HG03135 (cell line): Measurements from ENCODE around the gene MCTP2.

Experiments used
- ATAC-seq: cut with Tn5 transposase; IDR thresholded peaks from one replicate; pipeline ENCODE4 v1.9.1; 2021; ENCODE audit warnings: mild to moderate bottlenecking, moderate library complexity; ENCODE audit not compliant: unreplicated experiment

Gene MCTP2

DNA sequence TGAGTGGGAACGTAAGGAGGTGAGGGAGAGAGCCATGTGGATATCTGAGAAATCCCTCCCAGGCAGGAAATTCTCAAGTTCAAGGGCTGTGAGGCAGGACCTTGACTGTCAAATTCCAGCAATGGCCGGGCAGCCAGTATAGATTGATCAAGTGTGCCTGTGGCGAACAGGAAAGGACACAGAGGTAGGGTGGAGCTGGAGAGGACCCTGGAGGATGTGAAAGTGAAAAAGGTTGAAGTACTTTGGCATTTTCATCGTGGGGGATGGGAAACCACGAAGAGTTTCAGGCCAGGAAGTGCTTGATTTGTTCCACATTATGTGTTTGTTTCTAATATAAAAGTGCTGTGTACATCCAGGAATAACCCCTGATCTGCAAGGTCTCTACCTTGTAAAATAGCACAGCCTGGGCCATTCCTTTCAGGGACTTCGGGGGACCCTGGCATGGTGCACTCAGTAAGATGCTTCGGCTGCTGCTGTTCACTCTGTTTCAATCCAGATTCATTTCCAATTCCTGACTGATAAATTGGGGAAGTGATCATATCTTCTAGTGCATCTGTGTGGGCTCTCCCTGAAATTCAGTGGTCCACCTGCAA, 156.6 kb downstream of the MCTP2 start:
- ATAC-seq = no peak

DNA sequence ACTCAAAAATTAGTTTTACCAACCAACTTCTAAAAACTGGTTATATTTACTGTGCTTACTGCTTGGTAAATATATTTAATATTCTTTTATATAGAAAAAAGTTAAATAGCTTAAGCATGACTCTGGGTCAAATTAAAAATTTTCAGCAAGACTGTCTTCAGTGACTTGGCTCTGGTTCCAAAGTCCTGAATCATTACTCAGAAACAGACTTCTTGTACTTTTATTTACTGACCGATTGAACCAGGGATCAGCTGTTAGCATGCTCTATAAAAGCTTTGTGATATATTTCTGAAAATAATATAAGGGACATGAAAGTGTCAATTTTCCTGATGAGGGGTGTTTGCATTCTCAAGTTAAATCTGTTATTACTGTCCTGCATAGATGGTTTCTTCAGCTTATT, 164.3 kb downstream of the MCTP2 start:
- no peak for ATAC-seq

DNA sequence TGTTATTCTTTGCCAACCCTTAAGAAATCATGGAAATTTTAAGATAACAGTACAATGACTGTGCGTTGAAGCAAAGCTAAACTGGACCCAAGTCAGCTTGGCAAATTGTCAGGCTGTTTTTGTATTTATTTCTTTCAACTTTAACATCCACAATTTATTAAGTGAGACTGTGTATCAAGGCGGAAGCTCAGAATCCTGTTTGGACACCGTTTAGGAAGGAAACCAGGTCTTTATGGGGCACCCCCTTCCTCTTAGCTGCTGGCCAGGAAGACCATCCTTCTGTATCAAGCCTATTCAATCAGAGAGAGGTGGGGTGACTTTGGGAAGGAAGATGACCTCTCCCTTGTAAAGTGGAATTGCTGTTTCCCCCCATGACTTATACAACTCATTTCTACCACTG, 166.0 kb downstream of the MCTP2 start:
- no peak for ATAC-seq

DNA sequence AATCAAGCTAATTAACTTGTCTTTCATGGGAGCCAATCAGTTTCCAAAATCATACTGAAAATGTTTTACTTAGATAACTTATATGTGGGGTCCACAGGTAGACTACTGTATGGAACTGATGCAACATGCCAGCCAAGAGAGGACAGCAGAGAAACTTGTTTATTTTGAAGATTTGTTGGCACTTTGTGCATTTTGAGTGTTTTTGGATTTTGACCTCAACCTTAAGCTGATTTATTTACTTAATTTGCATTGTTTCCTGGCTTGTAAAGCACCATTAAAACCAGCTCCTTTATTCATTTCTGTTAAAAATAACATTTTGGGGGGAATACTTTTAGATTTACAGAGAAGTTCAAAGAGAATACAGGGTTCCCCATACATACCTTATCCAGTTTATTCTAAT, 166.6 kb downstream of the MCTP2 start:
- no peak for ATAC-seq

DNA sequence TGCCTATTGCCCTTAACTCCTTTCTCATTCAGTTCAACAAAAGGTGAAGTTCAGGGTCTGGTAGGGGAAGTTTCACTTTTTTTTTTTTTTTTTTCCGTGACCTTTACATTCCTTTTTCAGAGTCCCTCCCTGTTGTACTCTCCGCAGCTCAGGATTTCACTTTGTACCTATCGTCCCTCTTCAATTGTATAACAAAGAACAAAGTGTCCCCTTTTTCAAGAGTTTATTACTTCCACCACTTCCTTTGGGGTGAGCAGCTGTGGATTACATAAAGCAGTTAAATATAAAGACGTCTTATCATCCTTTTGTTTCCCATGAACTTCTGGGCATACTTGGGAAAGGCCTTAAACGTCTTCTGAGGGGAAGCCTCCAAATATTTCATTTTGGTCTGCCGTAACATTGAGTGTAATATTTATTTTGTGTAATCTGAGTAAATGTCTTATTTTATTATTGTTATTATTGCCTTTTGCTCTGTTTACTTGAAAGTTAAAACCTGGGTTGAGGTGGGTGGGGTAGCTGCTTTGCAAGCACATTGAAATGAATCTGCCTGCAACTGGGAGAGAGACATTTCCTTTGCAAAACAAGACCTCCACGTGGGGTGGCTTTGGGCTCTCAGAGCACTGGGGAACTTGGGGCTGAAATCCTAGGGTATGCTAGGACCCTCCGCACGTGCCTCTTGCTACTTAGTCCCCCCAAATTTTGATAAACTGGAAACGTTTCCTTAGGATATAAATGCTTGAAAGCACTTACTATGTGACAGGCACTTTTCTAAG, 169.4 kb downstream of the MCTP2 start:
- ATAC-seq = no peak

DNA sequence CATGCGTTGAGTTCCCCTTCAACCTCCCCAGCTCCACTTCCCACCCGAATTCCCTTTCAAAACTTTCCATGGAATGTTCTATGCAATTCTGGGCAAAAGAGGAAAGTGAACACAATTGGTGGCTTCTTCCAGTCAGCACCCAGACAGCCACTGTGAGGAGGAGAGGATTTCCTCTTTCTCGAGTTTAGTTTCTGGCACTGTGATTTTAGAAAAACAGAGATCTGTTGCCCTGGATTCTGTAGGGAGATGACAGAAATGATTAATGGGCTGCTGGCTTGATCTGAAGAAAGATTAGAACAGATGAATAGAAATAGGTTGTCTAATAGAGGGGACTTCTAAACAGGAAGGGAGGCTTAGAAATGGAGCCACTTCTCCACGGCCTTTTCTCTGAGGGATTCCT, 172.0 kb downstream of the MCTP2 start:
- no peak for ATAC-seq

DNA sequence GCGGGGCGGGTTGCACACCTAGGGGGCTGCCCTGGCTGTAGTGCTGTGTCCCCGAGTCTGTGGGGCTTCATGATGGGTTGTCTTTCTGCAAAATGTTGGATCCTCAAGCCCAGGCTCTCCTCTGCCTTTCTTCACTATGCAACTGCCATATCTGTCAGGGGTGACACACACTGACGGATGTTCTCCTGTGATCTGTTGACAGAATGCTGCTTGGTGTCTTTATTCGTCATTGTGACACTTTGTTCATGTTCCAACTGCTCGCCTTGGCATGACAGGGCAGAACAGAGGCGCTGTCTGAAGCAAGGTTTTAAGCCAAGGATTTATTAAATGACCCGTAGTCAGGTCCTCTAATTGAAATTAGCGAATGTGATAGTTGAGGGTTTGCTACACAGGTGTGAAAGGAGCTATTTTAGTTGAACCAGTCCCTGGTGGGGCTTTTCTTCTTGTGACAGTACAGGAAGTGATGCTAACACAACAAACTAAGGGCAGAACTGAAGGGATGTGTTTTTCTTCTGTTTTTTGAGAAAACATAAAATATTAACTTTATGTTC, 173.4 kb downstream of the MCTP2 start:
- ATAC-seq = no peak

DNA sequence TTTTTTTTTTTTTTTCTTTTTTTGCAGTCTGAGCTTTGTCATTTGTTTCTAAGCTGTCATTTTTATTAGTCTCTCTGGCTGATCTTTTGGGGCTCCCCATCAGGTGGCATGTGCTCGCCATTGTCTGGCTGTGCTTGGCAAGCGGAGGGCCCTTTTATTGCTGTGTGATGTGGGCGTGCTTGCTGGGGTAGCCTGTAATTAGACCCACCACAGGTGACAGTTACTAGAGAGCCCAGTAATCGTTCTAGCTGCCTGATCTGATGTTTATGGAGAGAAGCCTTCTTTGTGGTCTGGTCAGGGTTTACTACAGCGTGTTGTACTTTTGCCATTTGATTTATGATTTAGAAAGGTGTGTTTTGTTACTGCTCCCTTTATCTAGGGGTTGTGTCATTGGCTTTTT, 179.9 kb downstream of the MCTP2 start:
- ATAC-seq = no peak

DNA sequence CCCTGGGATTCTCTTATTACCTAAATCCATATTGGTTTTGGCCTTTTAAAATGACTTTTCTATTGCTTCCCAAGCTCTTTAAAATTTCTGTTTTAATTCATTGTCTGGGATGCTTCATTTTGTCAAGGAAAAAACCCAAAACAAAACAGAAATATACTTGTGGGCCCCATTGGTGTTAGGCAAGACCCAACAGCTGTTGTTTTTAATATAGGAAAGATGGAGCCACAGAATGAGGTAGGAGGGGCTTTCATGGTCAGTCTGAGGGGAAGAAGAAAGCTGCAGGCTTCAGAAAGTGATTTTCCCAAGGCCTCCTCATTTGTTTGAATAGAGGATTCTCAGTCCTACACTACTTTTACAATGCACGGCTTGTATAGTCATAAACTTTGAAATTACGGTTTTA, 180.5 kb downstream of the MCTP2 start:
- no peak for ATAC-seq

DNA sequence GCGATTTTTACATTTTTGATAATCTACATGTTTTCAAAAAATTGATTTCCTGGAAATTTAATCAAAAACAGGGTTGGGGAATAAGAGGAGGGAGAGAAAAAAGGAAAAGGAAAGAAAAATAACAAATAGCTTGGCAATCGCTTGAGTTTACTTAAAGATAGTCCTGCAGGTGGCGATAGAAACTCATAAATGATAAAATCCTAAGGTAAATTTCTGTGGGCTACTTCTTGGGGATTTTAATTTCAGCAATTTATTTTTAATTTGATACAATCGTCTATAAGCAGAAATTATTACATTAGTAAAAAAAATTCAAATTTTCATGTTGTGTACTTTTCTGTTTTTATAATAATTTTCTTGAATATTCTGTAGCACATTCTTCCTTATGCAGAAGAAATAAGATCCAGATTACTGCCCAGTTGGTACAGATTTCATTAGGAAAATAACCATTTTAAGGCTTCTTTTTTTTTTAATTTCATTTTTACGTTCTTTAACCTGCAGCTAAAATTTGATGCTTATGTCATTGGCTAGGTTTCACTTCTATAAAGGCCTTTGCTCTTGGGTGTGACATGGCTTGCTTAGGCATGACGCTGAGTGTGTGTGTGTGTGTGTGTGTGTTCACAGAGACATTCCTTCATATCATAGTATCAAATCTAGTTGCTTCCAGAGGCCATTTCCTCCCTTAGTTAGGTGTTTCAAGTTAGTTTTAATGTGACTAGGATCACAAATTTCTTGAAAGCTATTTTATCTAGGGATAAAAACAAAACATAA, 181.8 kb downstream of the MCTP2 start:
- peak; percentile 66 for ATAC-seq

DNA sequence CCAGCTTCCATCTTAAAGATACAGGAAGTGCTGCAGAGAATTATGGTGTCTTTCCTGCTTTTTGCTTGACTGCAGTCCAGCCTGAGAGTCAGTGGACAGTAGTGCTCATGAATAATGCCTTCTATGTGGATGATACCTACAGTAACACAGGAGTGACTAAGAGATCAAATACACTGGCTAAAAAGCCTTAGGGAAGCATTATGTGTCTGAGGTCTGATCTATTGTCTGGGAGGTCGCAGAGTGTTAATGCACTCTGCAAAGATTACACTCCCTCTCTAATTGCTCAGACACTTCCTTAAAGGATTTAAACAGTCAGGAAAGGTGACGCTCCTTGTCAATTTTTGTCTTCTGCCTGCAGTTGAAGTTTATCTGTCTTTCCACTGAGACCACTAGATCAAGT, 183.6 kb downstream of the MCTP2 start:
- no peak for ATAC-seq

DNA sequence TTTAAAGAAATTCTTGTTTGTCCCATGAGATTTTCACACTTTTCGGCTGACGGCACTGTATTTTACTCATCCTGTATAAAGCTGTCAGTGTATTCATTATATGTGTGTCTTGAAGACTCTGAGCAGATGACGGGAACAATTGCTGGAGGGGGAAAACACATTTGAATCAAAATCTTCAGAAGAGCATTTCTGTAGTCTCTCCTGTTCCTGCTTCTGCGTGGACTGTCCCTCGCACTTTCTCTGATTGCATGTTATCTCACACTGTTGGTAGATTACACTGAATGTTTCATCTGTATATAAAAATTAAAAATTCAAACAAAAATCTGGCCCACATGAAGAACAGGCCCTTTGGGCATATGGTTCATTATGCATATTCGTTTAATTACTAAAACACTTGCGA, 184.9 kb downstream of the MCTP2 start:
- no peak for ATAC-seq

DNA sequence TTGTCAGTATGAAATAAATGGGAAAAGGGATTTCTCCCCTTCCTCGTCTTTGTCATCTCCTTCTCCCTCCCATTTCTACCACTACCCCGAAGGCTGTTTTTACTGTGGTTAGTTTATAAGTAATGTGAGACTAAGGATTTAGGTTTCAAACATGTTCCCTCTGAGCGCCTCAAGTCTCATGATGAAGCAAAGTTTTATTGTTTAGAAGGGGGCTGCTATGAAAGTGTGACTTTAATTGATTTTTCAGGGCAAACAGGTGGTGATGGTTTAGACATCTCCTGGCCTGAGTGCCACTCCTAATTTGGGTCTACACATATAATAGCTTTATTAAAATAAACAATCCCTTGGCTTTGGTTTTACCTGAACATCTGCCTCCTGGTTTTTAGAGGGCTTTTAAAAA, 185.5 kb downstream of the MCTP2 start:
- ATAC-seq = no peak

DNA sequence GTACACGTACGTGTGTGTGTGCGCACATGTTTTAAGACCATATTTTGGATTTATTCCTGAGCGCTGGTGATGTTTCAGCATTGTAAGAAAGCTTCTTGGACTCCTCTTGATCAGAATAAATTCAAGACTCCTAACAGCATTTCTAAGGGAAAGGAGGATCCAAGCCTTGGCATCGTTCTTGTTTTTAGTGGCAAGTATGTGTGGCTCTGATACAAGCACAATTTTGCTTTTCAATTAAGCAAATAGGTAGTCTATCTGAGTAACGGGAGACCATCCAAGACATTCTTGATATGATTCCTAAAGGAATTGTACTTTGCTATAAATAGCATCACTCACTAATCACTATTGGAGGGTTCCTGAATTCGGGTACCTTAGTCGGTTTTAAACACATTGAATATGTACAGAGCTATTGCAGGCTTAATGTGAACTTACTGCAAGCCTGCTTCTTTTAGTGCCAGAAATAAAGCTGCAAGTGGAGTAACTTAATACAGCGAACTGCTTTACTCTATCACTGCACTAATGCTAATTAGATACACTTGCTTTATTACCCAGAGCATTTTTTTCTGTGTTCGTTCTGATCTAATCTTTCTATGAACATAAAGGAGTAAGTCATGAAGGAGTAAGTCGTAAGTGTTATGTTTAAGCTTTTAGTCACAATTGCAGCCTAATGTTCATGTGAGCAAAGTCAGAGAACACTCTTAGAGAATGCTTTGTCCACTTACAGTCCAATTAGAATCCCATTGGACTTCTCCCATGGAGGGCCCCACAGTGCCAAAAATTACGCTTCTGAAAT, 186.3 kb downstream of the MCTP2 start:
- ATAC-seq = no peak

DNA sequence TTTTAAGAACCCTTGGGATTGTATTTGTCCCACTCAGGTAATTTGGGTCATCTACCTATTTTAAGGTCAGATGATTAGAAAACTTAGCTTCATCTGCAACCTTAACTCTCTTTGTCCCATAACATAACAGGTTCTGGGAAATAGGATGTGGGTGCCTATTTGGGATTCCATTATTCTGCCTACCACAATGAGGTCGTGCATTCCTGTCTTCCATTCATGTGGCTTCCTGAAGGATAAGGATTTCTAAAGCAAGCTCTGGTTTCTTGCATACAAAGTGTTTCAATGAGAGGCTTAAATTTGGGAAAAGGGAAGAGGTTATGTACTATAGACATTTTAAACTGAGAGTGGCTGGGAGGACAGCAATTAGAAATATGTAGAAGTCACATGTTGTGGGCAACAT, 190.3 kb downstream of the MCTP2 start:
- ATAC-seq = no peak

DNA sequence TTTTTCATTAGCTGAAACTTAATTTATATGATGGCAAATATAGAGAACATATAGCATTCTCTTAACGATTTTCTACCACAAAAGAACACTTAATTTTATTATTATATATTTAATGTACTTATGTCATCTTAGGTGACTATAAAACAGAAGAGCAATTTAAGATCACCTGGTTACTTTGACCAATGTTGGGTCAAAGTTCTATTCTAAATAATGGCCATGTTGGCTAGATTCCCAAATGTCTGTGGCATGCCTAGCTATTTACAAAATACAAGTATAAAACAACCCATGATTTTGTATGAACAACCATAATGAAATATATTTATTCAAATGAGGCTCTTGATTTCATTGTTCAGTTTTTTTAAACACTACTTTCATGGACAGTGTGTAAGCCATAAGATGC, 200.9 kb downstream of the MCTP2 start:
- no peak for ATAC-seq

DNA sequence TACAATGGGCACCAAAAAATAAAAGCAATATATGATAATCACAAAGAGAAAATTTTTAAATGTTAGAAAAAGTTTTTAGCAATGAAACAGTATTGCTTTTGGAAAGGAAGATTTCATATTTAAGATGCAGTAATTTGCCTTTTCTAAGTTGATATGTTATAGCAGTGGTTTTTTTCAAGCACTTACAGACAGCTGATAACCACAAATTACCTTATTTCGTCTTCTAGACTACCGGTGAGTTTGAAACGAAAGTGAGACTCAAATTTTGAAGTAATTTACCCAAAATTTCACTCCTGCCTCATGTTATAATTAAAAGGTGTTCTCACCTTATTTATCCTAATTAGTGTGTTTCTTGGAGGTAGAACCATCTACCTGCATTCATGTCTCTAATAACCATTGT, 207.8 kb downstream of the MCTP2 start:
- no peak for ATAC-seq

DNA sequence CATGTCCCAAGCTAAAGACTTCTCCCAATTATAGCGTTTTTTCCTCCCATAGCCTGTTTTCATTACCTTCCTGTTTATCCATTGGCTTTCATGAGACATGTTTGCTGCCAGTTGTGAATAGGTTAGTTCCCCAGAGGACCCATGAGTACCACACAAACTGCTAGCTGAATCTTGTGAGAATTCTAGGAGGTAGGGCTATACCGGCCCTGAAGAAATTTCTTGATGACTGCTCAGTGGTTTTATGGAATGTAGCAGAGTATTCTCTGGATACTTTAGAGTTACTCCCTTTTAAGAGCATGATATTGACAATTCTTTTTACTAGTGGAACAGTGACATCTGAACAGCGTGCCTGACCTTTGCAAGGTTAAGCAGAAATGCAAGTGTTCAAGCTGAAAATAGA, 210.4 kb downstream of the MCTP2 start:
- no peak for ATAC-seq

DNA sequence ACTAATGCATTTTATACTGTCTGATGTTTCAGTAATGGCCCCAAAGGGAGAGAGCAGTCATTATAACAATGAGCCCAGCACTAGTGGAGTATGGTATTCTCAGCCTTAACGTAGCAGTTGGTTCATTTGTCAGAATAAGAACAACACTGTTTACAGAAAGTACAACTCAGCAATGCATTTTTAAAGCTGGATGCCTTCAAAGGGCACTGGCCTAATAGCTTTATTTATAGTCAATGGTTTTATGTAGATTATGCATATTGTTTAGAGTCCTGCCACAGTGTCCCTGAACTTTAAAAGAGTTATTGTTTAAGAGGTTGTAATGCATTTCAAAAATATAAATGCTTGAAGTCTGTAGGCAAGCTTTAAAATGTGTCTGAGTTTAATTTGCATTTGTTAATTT, 211.1 kb downstream of the MCTP2 start:
- no peak for ATAC-seq

DNA sequence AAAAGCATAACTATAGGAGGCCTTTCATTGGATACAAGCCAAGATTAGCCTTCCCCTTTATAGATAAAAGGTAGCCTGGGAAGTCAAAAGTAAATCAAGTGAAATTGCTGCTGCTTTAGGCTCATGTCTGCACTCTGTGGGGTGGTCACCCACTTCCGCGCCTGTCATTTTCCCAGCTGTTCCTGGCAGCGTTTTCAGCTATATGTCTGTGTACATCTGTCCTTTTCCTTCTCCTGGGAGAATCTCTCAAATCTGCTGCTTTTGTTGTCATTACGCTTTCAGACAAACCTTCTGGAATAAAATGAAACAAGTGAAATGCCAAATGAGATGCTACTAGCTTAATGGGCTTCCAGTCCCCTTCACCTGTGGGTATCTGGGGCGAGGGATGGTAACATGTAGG, 211.8 kb downstream of the MCTP2 start:
- no peak for ATAC-seq

DNA sequence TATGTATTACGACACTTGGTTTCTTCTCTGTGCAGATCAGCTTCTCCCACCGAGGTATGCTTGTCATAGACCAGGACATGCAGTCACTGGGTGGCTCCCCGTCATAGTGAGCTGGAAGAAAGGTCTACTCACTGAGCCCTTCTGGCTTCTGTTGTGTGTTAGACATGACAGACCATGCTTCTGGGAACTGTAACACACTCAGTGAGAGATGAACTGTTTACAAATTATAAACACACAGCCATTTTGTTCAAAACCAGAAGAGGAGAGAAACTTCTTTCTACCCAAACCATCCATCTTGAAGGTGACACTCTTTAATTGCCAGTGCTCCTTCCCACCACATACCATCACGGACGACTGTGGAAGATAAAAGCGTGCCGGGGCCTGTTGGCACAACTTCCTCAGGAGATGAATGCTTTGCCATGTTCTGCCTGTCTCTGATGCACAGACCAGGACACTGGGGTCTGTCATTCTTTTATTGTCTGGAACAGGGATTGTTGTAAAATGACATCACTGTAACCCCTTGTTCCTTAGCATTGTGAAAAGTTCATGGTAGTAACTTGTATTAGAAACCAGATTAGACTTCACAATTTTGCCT, 214.3 kb downstream of the MCTP2 start:
- no peak for ATAC-seq
